Left lung (tissue), 10 donors: ENCODE results near the gene DLG2. TPM values are rescaled to one million over a fixed set of nuclear protein-coding genes. Genes with fewer than 3 reads are reported as not detected.

Source experiments
- ATAC-seq: fragments of 200-7000 bp; cut with Tn5 transposase; one replicate; pipeline ENCODE4 v1.9.1; 2020; ENCODE audit warnings: moderate library complexity
- DNase-seq, 4 donors: peaks; one replicate each; pipeline ENCODE4 v3.0.0-alpha.2; 2013 to 2020
- H3K27ac ChIP-seq, 2 donors: fragments of 200-600 bp; sonication (generic) in 1 of 2; one replicate each; pipeline versions ENCODE4 v1.5.0 to v1.8.0; 2020 to 2021
- H3K27me3 ChIP-seq, 2 donors: fragments of 200-600 bp; sonication (generic) in 1 of 2; one replicate each; pipeline versions ENCODE4 v1.5.0 to v1.8.0; 2020 to 2021
- H3K36me3 ChIP-seq, 2 donors: fragments of 200-600 bp; sonication (generic) in 1 of 2; one replicate each; pipeline versions ENCODE4 v1.5.0 to v1.8.0; 2020 to 2021
- H3K4me1 ChIP-seq, 2 donors: fragments of 200-600 bp; one replicate each; pipeline ENCODE4 v1.8.0; 2021
- H3K4me3 ChIP-seq, 2 donors: fragments of 200-600 bp; sonication (generic) in 1 of 2; one replicate each; pipeline versions ENCODE4 v1.5.0 to v1.8.0; 2020 to 2021; ENCODE audit warnings: mild to moderate bottlenecking in 1 of 2
- H3K9me3 ChIP-seq, 2 donors: fragments of 200-600 bp; sonication (generic) in 1 of 2; one replicate each; pipeline versions ENCODE4 v1.5.0 to v1.8.0; 2020 to 2021
- intact Hi-C, 2 donors: fragments of 100-400 bp; cut with DNase I; formaldehyde crosslinking; loops; one replicate each; pipeline versions ENCODE4 v1.11.2 to v1.14.2; 2022
- polyA plus RNA-seq, 6 donors: library from polyadenylated mRNA; unstranded; fragments of 120-200 nt; gene quantifications; one replicate each; pipeline ENCODE4 v1.2.1, GENCODE V29; 2013; ENCODE audit not compliant: insufficient read length in 6 of 6
- total RNA-seq, 2 donors: library from RNA; stranded (reverse); fragmentation: NEBNext Ultra II Directional; extraction: Animal tissue kit (Norgen Biotek cat#: 25700); gene quantifications; one replicate each; pipeline ENCODE4 v1.2.1, GENCODE V29; 2021
- TF ChIP-seq, protein P1 (sequence below), 2 donors: fragments of 200-600 bp; sonication (generic) in 1 of 2; IDR thresholded peaks; one replicate each; pipeline versions ENCODE4 v1.5.0 to v1.8.0; 2021; ENCODE audit warnings: antibody characterized with exemption in 2 of 2
- donor health status: DM: no; HTN: yes; CAD: no.
- donor health status: DM: no; HTN: no; CAD: no.

Gene DLG2
- total and polyA plus RNA-seq, 8 donors, result 4.5 to 15.0 (median 8.6) TPM

DNA sequence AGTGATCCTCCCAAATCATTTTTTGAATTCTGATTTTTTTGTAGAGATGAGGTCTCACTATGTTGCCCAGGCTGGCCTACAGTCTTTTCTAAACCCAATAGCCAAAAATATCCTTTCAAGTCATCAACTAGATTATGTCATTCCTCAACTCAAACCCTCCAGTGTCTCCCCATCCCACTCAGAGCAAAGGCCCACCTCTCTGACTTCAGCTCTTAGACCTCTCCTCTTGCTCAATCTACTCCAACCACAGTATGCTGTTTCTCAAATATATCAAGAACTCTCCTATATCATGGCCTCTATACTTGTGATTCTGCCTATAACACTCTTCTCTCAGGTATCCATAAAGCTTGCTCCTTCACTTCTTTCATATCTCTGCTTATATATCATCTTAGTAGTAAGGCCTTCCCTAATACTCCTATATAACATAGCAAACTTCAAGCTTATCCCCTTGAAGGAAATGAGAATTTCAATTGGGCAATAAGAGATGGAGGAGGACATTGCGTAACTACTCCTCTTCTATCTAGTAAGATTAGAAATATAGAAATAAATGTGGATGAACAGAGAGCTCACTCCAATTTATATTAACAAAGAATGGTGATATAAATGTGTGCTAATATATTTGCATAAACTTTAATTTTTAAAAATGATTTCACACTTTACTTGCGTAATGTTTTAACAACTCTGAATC is 24.5 kb downstream of the DLG2 start:
- intact Hi-C loops, result no loop called here
- no peak overlapping the region for H3K27ac ChIP-seq

GRCh38 chr11:85599083-85599482 is 28.1 kb downstream of the DLG2 start:
- Histone ChIP-seq H3K36me3 (no peaks in the 10 kb centered on the region), H3K4me3 (no peak overlapping the region), H3K4me1 (no peaks in the 10 kb centered on the region), H3K27ac (no peak overlapping the region), H3K9me3 (no peaks in the 10 kb centered on the region), H3K27me3 (no peaks in the 10 kb centered on the region)
- DNase-seq, result no peak
- intact Hi-C loops, result no loop called here
- no peak for ATAC-seq
- TF ChIP-seq, protein P1, sequence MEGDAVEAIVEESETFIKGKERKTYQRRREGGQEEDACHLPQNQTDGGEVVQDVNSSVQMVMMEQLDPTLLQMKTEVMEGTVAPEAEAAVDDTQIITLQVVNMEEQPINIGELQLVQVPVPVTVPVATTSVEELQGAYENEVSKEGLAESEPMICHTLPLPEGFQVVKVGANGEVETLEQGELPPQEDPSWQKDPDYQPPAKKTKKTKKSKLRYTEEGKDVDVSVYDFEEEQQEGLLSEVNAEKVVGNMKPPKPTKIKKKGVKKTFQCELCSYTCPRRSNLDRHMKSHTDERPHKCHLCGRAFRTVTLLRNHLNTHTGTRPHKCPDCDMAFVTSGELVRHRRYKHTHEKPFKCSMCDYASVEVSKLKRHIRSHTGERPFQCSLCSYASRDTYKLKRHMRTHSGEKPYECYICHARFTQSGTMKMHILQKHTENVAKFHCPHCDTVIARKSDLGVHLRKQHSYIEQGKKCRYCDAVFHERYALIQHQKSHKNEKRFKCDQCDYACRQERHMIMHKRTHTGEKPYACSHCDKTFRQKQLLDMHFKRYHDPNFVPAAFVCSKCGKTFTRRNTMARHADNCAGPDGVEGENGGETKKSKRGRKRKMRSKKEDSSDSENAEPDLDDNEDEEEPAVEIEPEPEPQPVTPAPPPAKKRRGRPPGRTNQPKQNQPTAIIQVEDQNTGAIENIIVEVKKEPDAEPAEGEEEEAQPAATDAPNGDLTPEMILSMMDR (IDR thresholded peaks at IDR 0.05), result no peak

More for the DNA sequence above, 24.5 kb downstream of the DLG2 start:
- Histone ChIP-seq H3K36me3 (no peaks in the 10 kb centered on the region), H3K4me1 (no peaks in the 10 kb centered on the region), H3K4me3 (no peak overlapping the region), H3K27me3 (no peaks in the 10 kb centered on the region), H3K9me3 (no peaks in the 10 kb centered on the region)
- TF ChIP-seq, protein P1 (IDR thresholded peaks at IDR 0.05), result no peak
- ATAC-seq (no peak), DNase-seq (no peak)

GRCh38 chr11:85596886-85597285 is 30.3 kb downstream of the DLG2 start:
- no peaks in the 10 kb centered on the region for H3K36me3 ChIP-seq
- H3K27ac ChIP-seq, result no peak overlapping the region
- H3K4me3 ChIP-seq, result no peak overlapping the region
- no peaks in the 10 kb centered on the region for H3K4me1 ChIP-seq
- no peaks in the 10 kb centered on the region for H3K9me3 ChIP-seq
- no peaks in the 10 kb centered on the region for H3K27me3 ChIP-seq
- TF ChIP-seq, protein P1 (IDR thresholded peaks at IDR 0.05), result no peak
- DNase-seq (no peak), ATAC-seq (no peak)
- intact Hi-C loops, result no loop called here

DNA sequence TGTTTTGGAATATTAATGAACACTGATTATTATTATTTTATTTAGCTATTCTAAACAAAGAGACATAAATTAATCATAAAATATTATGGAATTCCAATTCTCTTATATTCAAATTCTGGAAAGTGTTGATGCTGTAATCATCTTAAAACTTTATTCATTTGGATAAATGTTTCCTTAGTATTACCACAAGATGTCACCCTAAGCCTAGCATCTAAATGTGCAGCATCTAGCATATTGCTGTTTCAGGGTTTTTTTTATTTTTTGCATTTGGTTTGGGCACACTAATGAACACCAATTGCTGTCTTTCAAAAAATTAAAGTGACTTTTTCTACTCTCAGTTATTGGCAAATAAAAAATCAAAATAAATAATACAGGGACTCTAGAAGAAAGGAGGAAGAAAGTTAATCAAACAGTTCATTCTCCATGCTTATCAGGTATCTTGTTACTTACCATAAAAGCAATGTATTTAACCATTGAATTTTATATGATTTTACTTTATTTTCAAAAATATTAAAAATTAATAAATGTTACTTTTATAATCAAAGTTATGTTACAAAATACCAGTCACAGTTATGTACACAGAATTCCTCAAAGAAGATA is 31.8 kb downstream of the DLG2 start:
- ATAC-seq (peak; percentile 85), DNase-seq (peak in 1 of 4 donors; percentile 59)
- intact Hi-C loops, result no loop called here
- H3K36me3 ChIP-seq, result no peaks in the 10 kb centered on the region
- H3K4me1 ChIP-seq, result no peaks in the 10 kb centered on the region
- H3K27ac ChIP-seq, result no peak overlapping the region
- no peaks in the 10 kb centered on the region for H3K9me3 ChIP-seq
- no peaks in the 10 kb centered on the region for H3K27me3 ChIP-seq
- TF ChIP-seq, protein P1 (IDR thresholded peaks at IDR 0.05), result peak; percentile 34 to 44
- no peak overlapping the region for H3K4me3 ChIP-seq

- Histone ChIP-seq H3K27ac (no peak overlapping the region), H3K9me3 (no peaks in the 10 kb centered on the region), H3K4me1 (no peaks in the 10 kb centered on the region), H3K27me3 (no peaks in the 10 kb centered on the region), H3K36me3 (no peaks in the 10 kb centered on the region), H3K4me3 (no peak overlapping the region)
- peak; percentile 47 for ATAC-seq
- DNase-seq, result peak in 2 of 4 donors; percentile 36 to 37
- intact Hi-C loops, result no loop called here
- TF ChIP-seq, protein P1 (IDR thresholded peaks at IDR 0.05), result no peak
Measured at GRCh38 chr11:85590848-85591483, 36.2 kb downstream of the DLG2 start.
